Measurements from ENCODE around the gene TMEM272.

The TMEM272 gene

DNA sequence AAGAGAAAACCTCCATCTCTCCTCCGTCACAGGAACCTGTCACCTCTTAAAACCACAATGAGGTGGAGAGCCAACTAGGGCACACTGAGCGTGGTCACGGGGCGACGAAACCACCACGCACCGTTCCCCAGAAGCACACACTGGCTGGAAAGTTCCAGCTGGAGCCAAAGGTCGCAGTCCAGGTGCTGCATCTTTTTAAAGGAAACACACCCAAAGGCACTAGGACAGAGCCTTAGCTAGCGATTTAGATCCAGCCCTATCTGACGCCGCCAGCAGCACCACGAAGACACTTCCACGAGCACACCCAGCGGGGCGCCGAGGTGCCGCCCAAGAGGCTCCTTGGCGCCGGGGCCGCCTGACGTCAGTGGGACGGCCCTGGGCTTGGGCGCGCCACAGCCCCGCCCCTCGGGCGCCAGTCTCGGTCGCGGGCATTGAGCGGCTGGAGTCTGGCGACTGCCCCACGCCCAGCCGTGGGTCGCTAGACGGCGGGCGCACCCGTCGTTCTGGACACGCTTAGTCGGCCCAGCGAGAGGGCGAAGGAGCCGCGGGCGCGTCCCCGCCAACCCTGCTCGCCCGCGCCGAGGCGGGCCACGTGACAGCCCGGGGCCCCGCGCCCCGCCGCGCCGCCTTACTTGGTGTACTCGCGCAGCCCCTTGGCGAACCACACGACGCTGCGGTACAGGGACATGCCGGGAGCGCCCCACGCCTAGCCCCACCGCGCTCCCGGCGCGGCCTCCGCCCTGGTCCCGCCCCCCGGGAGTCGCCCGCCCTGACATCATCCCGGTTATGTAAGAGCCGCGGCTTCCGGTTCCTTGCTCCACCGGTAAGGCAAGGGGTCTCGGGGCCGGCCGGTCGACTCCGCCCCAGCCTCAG lies 41.3 kb downstream of the TMEM272 start, which contains the start of gene DHRS12:
Gene DHRS12, minus strand, starts transcription at position 742 of the 873 bp plus-strand sequence. CDS start 4,504 bp downstream, outside the sequence.
- no peaks in the 10 kb centered on the region for H3K9me3 ChIP-seq (ENCODE audit: low read length)
- H3K27me3 ChIP-seq (ENCODE audit: insufficient read depth, low read length): no peaks in the 10 kb centered on the region
- peaks cover 26% of the 10 kb centered on the region for H3K4me1 ChIP-seq (ENCODE audit: insufficient read depth, low read length)
- H3K36me3 ChIP-seq (ENCODE audit: insufficient read depth, low read length): no peaks in the 10 kb centered on the region
- peak within 1 kb of the TSS; percentile 48 for H3K4me3 ChIP-seq (ENCODE audit: low read length)
- peak within 1 kb of the TSS; percentile 24 for H2AFZ ChIP-seq (ENCODE audit: low read depth, low read length)

DNA sequence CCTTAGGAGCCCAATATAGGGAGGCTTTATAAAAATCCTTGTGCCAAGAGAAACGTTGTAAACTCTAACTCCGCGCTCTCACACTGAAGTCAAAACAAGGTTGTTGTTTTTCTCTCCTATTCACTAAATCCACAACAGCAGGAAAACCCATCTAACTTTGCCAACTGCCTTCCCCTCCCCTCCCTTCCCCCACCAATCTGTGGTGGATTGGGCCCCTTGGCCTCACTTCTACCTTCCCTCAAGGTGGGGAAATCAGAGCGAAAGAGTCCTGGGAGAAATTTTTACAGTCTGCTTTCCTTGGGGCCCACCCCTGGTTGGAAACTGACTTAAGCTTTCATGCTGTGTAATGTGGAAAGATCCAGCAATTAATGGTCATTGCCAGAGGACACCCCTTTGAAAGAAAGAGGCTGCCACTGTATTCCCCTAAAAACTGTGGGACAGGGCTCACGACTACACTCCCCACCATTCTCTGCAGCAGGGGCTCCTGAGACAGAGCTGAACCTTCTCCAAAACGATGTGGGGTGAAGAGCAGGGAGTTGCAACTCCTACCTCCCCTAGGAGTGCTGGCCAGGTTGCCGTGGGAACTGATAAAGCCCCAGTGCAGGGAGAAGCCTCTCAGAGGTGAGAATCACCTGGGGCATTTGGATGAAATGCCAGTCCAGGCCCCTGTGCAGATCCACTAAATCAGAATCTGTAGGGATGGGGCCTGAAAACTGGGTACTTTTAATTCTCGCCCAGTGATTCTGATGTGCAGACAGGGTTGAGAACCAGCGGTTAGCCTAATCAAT lies 42.2 kb downstream of the TMEM272 start:
- no peaks in the 10 kb centered on the region for H3K27me3 ChIP-seq (ENCODE audit: insufficient read depth, low read length)
- H2AFZ ChIP-seq (ENCODE audit: low read depth, low read length): no peak overlapping the region
- no peaks in the 10 kb centered on the region for H3K9me3 ChIP-seq (ENCODE audit: low read length)
- no peaks in the 10 kb centered on the region for H3K36me3 ChIP-seq (ENCODE audit: insufficient read depth, low read length)
- H3K4me1 ChIP-seq (ENCODE audit: insufficient read depth, low read length): peaks cover 26% of the 10 kb centered on the region
- H3K4me3 ChIP-seq (ENCODE audit: low read length): peak overlapping the region; percentile 48

DNA sequence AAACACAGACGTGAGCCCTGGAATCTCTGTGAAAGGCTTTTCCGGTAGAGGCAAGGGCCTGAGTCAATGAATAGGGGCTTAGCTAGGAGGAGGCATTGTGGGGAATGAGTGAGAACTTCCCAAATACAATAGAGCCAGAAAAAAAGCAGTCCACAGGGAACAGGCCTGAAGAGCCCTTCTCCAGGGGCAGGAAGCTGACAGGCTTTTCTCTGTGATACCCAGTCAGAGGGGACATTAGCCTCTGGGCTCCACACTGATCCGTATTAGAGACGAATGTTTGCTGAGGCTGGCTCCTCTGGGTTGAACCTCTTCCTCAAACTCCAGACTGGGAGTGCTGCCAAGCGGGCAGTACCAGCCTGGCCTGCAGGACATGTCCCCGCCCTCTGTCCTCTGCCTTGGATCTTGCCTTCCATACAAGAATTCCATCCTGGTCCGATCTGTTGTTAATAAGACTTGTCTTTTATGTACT lies 43.3 kb downstream of the TMEM272 start:
- Histone ChIP-seq H3K36me3 (ENCODE audit: insufficient read depth, low read length) (no peaks in the 10 kb centered on the region), H2AFZ (ENCODE audit: low read depth, low read length) (no peak overlapping the region), H3K4me3 (ENCODE audit: low read length) (no peak overlapping the region), H3K27me3 (ENCODE audit: insufficient read depth, low read length) (no peaks in the 10 kb centered on the region), H3K9me3 (ENCODE audit: low read length) (no peaks in the 10 kb centered on the region), H3K4me1 (ENCODE audit: insufficient read depth, low read length) (peaks cover 33% of the 10 kb centered on the region)

DNA sequence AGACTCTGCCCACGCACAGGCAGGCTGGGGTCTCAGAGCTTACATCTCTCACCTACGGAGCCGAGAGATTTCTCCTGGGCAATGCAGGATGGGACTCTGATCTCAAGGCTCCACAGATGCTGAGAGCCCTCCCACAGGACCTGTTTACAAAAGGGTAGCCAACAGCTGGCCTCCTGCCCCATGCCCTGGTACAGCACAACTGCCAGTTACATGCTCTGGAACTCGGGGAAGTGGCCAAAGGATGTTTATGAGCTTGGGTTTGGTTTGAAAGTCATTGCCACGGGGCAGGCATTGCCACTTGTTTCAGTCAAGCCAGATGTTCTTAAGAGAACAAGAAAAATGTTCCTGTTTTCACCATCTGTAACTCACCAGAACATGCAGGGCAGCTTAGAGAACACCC lies 44.5 kb downstream of the TMEM272 start:
- Histone ChIP-seq H3K4me1 (ENCODE audit: insufficient read depth, low read length) (peaks cover 28% of the 10 kb centered on the region), H3K9me3 (ENCODE audit: low read length) (no peaks in the 10 kb centered on the region), H3K36me3 (ENCODE audit: insufficient read depth, low read length) (no peaks in the 10 kb centered on the region), H3K4me3 (ENCODE audit: low read length) (no peak overlapping the region), H2AFZ (ENCODE audit: low read depth, low read length) (no peak overlapping the region), H3K27me3 (ENCODE audit: insufficient read depth, low read length) (no peaks in the 10 kb centered on the region)

DNA sequence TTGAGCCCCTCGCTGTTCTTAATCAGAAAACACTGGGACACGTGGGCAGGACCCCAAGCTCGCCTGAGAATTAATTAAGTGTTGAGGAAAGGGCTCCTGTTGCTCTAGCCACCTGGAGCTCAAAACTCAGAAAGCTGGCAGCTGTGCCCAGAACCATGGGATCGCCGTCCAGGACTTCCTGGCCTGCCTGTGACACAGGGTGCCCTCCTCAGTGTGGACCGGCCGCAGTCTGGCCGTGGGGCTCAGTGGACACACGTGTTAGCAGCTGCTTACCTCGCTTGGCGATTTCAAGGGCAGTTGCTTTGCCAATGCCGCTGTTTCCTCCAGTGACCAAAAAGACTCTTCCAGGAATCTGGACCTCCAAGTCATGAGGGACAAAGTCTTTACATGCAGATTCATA lies 45.7 kb downstream of the TMEM272 start:
- Histone ChIP-seq H3K4me3 (ENCODE audit: low read length) (no peak overlapping the region), H3K27me3 (ENCODE audit: insufficient read depth, low read length) (no peaks in the 10 kb centered on the region), H2AFZ (ENCODE audit: low read depth, low read length) (no peak overlapping the region), H3K9me3 (ENCODE audit: low read length) (no peaks in the 10 kb centered on the region), H3K4me1 (ENCODE audit: insufficient read depth, low read length) (peaks cover 28% of the 10 kb centered on the region), H3K36me3 (ENCODE audit: insufficient read depth, low read length) (no peaks in the 10 kb centered on the region)

DNA sequence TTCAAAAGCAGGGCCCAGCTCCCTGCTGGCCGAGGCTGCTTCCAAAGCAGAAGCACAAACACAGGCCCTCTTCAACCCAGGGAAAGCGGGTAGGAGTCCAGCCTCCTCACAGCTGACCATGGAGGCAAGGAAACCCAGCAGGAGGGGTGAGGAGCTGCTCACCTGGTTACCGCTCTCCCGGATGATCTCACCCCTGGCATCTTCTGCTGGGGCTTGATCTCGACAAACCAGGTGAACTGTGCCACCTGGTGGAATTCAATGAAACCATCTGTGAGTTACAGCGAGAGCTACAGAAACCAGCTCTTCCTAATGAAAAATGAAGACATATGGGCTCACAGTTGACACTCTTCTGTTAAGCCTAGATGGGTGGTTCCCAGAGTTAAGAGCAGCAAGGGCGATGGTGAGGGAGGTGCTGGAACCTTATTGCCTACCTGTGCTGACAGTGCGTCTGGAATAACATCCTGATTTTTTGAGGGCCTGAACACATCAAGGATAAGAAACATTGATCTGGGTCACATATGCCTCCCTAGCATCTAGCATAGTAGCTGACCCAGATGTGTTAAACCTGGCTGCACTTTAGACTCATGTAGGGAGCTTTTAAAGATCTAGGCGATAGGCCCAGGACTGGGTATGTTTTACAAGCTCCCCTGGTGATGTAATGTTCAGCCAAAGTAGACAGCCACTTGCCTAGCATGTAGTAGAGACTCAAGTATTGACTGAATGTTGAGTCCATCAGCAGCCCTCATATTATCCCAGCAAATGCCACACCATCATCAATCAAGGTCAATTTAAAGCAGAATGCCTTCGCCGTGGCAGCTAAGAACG lies 47.1 kb downstream of the TMEM272 start:
- Histone ChIP-seq H3K4me3 (ENCODE audit: low read length) (no peak overlapping the region), H2AFZ (ENCODE audit: low read depth, low read length) (no peak overlapping the region), H3K9me3 (ENCODE audit: low read length) (no peaks in the 10 kb centered on the region), H3K27me3 (ENCODE audit: insufficient read depth, low read length) (no peaks in the 10 kb centered on the region), H3K36me3 (ENCODE audit: insufficient read depth, low read length) (no peaks in the 10 kb centered on the region), H3K4me1 (ENCODE audit: insufficient read depth, low read length) (peaks cover 26% of the 10 kb centered on the region)

DNA sequence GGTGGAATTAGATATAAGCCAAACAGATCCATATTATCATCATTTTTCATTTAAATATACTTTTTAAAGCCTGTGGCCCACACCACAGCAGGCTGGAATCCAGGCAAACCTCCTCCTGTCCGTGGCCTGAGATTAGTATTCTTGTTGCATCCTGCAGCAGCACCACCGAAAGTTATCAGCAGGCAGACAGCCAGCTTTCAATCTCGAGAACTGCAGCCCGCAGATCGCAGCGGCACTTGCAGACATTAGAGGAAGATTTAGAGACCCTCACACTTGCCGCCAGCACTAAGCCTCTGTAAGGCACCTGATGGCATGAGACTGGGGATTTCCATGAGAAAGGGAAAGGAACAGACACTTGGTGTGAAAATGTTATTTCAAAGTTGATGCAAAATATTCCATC lies 48.4 kb downstream of the TMEM272 start:
- Histone ChIP-seq H3K4me3 (ENCODE audit: low read length) (no peak overlapping the region), H3K4me1 (ENCODE audit: insufficient read depth, low read length) (peaks cover 16% of the 10 kb centered on the region), H2AFZ (ENCODE audit: low read depth, low read length) (no peak overlapping the region), H3K36me3 (ENCODE audit: insufficient read depth, low read length) (no peaks in the 10 kb centered on the region), H3K9me3 (ENCODE audit: low read length) (no peaks in the 10 kb centered on the region), H3K27me3 (ENCODE audit: insufficient read depth, low read length) (no peaks in the 10 kb centered on the region)

DNA sequence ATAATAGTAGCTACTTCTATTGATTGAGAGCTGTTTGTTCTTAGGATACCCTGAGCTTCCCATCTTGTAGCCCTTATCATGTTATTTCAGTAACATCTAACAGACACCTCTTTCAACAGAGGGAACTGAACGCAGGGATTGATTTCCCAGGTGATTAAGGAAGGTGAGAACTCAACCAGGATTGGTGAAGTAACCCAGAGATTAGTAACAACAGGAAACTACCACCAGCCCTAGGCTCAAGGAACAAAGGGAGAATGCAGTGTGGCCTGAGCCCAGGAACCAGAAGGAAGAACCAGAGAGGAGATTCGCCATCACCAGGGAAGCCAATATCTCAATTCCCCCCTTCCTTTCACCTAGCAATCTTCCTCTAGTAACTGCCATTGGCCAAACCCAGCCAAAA lies 49.6 kb downstream of the TMEM272 start:
- no peak overlapping the region for H2AFZ ChIP-seq (ENCODE audit: low read depth, low read length)
- no peaks in the 10 kb centered on the region for H3K36me3 ChIP-seq (ENCODE audit: insufficient read depth, low read length)
- H3K4me3 ChIP-seq (ENCODE audit: low read length): no peak overlapping the region
- H3K4me1 ChIP-seq (ENCODE audit: insufficient read depth, low read length): peaks cover 13% of the 10 kb centered on the region
- H3K9me3 ChIP-seq (ENCODE audit: low read length): no peaks in the 10 kb centered on the region
- no peaks in the 10 kb centered on the region for H3K27me3 ChIP-seq (ENCODE audit: insufficient read depth, low read length)

DNA sequence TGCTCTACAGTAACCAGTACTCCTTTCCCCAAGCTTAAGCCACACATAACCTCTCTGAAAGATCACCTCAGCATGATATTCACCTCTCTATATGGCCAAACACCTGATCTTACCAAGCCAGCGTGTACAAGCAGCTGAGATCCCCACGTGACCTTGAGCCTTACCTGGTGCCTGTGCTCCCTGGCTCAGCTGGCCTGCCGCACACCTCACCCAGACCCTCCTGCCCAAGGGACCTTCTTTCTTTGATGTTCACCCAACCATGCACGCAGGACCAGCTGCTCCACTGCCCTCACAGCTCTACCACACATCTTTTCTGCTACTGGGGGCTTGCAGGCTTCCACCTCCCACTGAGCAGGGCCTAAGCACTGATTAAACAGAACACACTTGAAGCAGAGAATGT lies 50.0 kb downstream of the TMEM272 start:
- no peak overlapping the region for H3K4me3 ChIP-seq (ENCODE audit: low read length)
- no peak overlapping the region for H2AFZ ChIP-seq (ENCODE audit: low read depth, low read length)
- no peaks in the 10 kb centered on the region for H3K9me3 ChIP-seq (ENCODE audit: low read length)
- H3K27me3 ChIP-seq (ENCODE audit: insufficient read depth, low read length): no peaks in the 10 kb centered on the region
- no peaks in the 10 kb centered on the region for H3K36me3 ChIP-seq (ENCODE audit: insufficient read depth, low read length)
- peaks cover 13% of the 10 kb centered on the region for H3K4me1 ChIP-seq (ENCODE audit: insufficient read depth, low read length)

DNA sequence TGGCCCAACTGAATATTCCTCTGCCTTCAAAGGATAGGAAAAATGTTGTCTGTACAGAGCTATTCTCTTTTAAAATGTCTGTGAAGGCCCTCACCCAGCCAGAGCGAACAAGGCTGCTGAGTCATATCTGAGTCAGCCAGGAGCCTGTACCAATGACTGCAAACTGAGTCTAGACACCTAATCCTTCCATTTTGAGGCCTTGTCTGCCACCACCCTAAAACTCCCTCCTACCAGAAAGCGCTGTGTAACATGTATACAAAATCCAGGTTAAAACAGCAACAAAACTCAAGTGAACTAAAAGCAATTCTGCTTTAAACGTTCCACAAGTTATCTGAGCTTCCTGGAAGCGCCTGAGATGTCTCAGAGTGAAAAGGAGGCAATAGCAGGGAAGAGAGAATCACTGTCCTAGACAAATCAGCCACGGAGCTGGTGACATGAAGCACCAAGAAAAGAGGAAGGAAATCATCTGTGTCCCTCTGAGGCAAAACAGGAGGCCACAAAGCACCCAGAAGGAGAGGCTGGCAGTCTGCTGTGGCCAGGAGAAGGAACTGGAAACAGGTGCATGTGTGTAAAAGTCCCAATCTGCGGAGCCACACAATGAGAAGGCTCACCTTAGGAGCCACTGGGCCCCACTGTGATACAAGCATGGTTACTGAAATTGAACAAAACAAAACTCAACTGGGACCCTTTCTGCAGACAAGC lies 51.3 kb downstream of the TMEM272 start:
- H3K36me3 ChIP-seq (ENCODE audit: insufficient read depth, low read length): no peaks in the 10 kb centered on the region
- H3K27me3 ChIP-seq (ENCODE audit: insufficient read depth, low read length): no peaks in the 10 kb centered on the region
- peaks cover 13% of the 10 kb centered on the region for H3K4me1 ChIP-seq (ENCODE audit: insufficient read depth, low read length)
- no peak overlapping the region for H2AFZ ChIP-seq (ENCODE audit: low read depth, low read length)
- H3K9me3 ChIP-seq (ENCODE audit: low read length): no peaks in the 10 kb centered on the region
- H3K4me3 ChIP-seq (ENCODE audit: low read length): no peak overlapping the region

DNA sequence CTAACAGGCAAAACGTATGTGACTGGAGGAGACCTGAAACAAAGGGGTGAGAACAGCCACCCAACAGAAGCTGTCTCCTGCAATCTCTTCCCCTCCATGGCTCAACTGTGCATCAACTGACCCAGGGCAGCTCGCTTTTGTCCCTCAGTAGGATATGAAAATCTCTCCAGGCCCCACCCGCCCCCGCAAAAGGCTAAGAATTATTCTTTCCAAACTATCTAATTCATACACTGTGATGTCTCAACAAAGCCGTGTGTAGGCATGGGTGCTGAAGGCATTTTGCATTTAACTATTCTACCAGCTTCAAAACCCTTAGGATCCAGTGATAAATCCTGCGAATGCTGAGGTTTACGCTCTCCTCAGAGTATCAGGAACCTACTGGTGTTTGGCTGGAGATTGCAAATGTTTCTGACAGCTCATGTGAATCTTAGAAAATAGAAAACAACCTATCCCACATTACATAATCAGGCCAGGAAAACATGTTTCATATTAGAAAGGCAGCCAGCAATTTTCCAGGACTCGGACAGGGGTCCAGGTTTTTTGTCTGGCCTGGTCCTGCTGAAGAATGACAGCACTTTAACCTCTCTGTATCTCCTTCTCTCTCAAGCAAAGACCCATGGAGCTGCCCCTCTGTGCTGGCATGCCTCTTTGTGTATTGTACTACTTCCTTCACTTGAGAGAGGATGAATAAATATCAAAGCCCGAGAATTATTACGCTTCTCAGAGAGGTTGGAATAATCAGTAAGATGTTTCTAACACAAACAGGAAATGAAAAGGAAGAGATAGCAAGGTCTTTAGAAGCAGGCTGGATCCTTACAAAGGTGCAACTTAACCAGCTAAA lies 58.3 kb downstream of the TMEM272 start:
- no peaks in the 10 kb centered on the region for H3K36me3 ChIP-seq (ENCODE audit: insufficient read depth, low read length)
- no peaks in the 10 kb centered on the region for H3K9me3 ChIP-seq (ENCODE audit: low read length)
- H2AFZ ChIP-seq (ENCODE audit: low read depth, low read length): peak overlapping the region; percentile 7
- H3K4me3 ChIP-seq (ENCODE audit: low read length): no peak overlapping the region
- no peaks in the 10 kb centered on the region for H3K27me3 ChIP-seq (ENCODE audit: insufficient read depth, low read length)
- peaks cover 15% of the 10 kb centered on the region for H3K4me1 ChIP-seq (ENCODE audit: insufficient read depth, low read length)
